AG09319 (cell line): Measurements from ENCODE around the gene KCTD15.

Source experiments
- DNase-seq: peaks from one replicate; pipeline ENCODE4 v3.0.0-alpha.2; 2010; ENCODE audit warnings: low read depth; ENCODE audit errors: extremely low read depth
- TF ChIP-seq, protein P1 (sequence below): IDR thresholded peaks from 2 replicates; pipeline ENCODE4 v1.5.1; 2011; ENCODE audit warnings: low read depth, mild to moderate bottlenecking, inconsistent platforms, low read length, moderate library complexity

KCTD15 gene

DNA sequence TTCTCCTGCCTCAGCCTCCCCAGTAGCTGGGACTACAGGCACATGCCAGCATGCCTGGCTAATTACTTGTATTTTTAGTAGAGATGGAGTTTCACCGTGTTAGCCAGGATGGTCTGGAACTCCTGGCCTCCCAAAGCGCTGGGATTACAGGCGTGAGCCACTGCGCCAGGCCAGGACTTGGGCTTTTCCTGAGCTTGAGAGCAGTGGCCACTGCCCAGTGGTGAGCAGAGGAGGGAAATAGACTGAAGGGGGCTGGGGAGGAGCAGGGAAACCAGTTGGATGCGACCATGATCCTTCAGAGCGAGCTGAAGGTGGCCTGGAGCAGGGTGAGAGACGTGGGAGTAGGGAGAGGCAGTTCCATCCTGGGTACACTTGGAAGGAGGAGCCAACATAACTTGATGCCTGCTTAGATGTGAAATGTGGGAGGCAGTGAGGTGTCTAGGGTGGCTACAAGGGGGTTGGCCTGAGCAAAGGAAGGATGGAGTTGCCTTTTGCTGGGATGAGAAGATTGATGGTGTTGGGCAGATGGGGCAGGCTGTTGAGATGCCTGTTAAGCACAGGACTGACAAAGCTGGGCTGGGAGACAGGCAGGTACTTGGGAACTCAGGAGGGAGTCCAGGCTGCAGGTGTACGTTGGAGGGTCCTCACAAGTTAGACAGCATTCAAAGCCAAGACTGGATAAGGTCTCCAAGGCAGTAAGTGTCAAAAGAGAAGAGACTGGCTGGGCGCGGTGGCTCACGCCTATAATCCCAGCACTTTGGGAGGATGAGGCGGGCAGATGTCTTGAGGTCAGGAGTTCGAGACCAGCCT is 31.8 kb downstream of the KCTD15 start:
- DNase-seq = no peak
- TF ChIP-seq, protein P1, sequence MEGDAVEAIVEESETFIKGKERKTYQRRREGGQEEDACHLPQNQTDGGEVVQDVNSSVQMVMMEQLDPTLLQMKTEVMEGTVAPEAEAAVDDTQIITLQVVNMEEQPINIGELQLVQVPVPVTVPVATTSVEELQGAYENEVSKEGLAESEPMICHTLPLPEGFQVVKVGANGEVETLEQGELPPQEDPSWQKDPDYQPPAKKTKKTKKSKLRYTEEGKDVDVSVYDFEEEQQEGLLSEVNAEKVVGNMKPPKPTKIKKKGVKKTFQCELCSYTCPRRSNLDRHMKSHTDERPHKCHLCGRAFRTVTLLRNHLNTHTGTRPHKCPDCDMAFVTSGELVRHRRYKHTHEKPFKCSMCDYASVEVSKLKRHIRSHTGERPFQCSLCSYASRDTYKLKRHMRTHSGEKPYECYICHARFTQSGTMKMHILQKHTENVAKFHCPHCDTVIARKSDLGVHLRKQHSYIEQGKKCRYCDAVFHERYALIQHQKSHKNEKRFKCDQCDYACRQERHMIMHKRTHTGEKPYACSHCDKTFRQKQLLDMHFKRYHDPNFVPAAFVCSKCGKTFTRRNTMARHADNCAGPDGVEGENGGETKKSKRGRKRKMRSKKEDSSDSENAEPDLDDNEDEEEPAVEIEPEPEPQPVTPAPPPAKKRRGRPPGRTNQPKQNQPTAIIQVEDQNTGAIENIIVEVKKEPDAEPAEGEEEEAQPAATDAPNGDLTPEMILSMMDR = no peak

DNA sequence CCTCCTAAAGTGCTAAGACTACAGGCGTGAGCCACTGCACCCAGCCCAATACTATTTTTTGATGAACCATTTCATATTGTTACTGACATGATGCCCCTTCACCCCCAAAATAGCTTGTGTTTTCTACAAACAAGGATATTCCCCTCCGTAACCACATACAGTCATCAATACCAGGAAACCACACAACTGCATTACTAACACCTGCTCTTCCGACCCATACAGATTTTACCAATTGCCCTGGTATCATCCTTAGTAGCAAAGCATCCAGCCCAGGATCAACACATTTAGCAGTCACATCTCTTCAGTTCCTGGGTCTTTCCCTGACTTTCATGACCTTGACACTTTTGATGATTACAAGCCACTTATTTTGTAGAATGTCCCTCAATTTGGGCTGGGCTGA is 33.6 kb downstream of the KCTD15 start:
- TF ChIP-seq, protein P1 = no peak
- no peak for DNase-seq

DNA sequence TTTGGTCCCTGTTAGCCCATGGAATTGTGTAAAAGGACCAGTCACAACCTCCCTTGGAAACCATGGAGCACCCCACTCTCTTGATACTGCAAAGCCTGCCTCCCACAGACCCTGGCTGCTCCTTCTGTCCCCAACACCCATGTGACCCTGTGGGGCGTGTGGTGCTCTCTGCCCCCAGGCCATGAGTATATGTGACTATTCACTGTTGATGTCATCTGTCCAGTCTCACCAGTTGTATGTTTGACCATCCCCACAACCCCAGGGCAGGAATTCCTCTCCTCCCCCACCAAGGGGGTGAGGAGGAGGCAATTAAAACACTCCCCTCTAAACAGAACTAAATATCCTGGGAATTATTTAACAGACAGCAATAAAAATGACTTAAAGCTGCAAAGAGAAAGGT is 35.2 kb downstream of the KCTD15 start:
- TF ChIP-seq, protein P1 = no peak

DNA sequence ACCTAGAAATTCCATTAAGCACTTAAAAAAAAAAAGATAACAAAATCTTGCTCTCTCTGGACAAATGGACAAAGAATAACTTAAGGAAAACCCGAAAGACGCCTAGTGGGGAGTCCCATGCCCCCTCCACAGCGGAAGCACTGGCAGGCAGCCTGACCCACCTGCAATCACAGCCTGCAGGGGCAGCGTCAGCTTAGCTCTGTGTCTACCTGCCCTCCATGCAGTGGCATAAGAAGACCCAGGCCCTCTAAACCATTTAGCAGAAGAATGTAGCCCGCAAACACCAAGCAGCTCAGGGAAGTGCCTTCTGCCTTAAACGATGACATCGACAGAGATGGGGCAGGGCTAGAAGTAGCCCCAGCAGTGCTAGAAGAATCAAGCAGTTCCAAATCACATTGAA is 36.0 kb downstream of the KCTD15 start:
- TF ChIP-seq, protein P1 = no peak

More for the DNA sequence above, 35.2 kb downstream of the KCTD15 start:
- DNase-seq = no peak

DNA sequence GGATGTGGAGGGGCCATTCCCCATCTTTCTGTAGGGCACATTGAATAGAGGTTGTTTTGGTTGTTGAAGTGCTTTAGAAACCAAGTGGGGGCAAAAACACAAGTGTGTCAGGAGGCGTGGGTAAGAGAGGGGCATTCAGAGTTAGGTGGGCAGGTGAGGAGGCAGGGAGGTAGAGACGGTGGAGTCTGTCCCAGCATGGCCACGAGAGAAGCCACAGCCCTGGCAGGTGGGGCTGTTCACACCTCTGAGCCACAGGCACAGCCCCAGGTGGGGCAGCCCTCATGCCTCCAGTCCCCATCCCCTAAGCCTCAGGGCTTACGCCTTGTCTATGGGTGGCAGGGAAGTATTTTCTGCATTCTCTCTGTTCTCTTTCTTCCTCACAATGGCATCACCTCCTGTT is 43.7 kb downstream of the KCTD15 start:
- no peak for DNase-seq
- TF ChIP-seq, protein P1 = no peak

More for the DNA sequence above, 36.0 kb downstream of the KCTD15 start:
- DNase-seq = no peak

DNA sequence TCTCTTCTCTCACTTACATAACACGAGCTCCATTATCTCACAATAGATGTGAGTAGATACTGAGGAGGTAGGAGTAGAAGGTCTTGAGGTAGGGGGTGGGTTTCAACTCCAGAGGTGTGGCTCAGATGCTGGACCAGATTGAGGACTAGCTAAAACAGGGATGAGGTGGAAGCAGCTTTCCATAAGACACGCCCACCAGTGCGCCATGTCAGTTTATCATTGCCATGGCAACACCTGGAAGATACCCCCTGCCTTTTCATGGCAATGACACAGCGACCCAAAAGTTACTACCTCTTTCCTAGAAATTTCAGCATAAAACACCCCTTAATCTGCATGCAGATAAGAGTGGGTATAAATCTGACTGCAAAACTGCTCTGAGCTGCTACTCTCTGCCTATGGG is 44.1 kb downstream of the KCTD15 start:
- TF ChIP-seq, protein P1 = no peak

DNA sequence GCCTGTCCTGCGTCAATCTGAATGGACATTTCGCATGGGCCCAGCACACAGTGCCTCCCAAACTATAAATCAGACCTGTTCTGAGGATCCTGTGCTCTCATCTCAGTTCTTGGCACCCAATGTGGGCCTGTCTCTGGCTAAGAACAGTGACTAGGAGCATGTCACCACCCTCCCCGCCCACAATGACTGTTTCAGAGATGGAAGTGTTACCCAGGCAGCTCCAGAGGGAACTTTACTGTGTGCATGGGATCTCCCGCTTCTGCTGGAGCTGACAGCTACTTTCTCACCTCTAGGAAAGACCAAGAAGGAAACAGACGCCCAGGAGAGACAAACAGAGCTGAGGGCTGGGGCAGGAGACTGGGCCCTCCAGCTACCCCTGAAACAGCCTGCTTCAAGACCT is 45.0 kb downstream of the KCTD15 start:
- TF ChIP-seq, protein P1 = no peak
- no peak for DNase-seq

More for the DNA sequence above, 44.1 kb downstream of the KCTD15 start:
- DNase-seq = no peak
